ENCODE data around the gene EPC1. TPM values are rescaled to one million over a fixed set of nuclear protein-coding genes. Genes with fewer than 3 reads are reported as not detected.
"Not testable (repeated sequence)": the region's sequence is repeated elsewhere in the genome, so short reads cannot be mapped to it uniquely, and the experiment has no call there.

Gene EPC1
- total RNA-seq, 1 experiment from 2014 or later = 21.5 TPM

GRCh38 chr10:32219156-32219555 is 127.8 kb downstream of the EPC1 start:
- H3K4me3 ChIP-seq; DNase-seq; CTCF ChIA-PET; POLR2A ChIA-PET (ENCODE audit: unreplicated experiment); H3K9me2 ChIP-seq (ENCODE audit: insufficient read depth); H3K4me1 ChIP-seq (replicated peaks; ENCODE audit: insufficient read depth); H3K4me2 ChIP-seq; H3F3A ChIP-seq (ENCODE audit: insufficient read depth, low read depth); H3K9me3 ChIP-seq (ENCODE audit: insufficient read depth, low read depth); H3K79me2 ChIP-seq (ENCODE audit: low read depth); H3K27ac ChIP-seq; H3K36me3 ChIP-seq (ENCODE audit: low read depth); BruUV-seq (replicated peaks); H3K27me3 ChIP-seq (ENCODE audit: insufficient read depth, low read depth); H4K20me1 ChIP-seq (ENCODE audit: insufficient read depth); intact Hi-C loops (cut with micrococcal nuclease; ENCODE audit: unreplicated experiment); H2AFZ ChIP-seq: not testable (repeated sequence)

GRCh38 chr10:32218206-32219044 is 128.5 kb downstream of the EPC1 start:
- H3K36me3 ChIP-seq (ENCODE audit: low read depth); H3K4me3 ChIP-seq; H3K79me2 ChIP-seq (ENCODE audit: low read depth); intact Hi-C loops (cut with micrococcal nuclease; ENCODE audit: unreplicated experiment); H2AFZ ChIP-seq; H3K4me2 ChIP-seq; H4K20me1 ChIP-seq (ENCODE audit: insufficient read depth); H3K27me3 ChIP-seq (ENCODE audit: insufficient read depth, low read depth); POLR2A ChIA-PET (ENCODE audit: unreplicated experiment); CTCF ChIA-PET; DNase-seq; H3K4me1 ChIP-seq (replicated peaks; ENCODE audit: insufficient read depth); H3F3A ChIP-seq (ENCODE audit: insufficient read depth, low read depth); BruUV-seq (replicated peaks); H3K9me3 ChIP-seq (ENCODE audit: insufficient read depth, low read depth); H3K9me2 ChIP-seq (ENCODE audit: insufficient read depth); H3K27ac ChIP-seq: not testable (repeated sequence)

Other genes with a start within 250 kb of the EPC1 start
- 5.2 and 6.9 TPM in 2 replicates for gene CCDC7, start 99.0 kb upstream of the EPC1 start, total RNA-seq (2021)

Data from PC-9 (cell line).